ENCODE results near the gene SYTL3. TPM values are rescaled to one million over a fixed set of nuclear protein-coding genes. Genes with fewer than 3 reads are reported as not detected.

SYTL3 gene
- total RNA-seq, 1 experiment from 2014 or later = 0.28 TPM

DNA sequence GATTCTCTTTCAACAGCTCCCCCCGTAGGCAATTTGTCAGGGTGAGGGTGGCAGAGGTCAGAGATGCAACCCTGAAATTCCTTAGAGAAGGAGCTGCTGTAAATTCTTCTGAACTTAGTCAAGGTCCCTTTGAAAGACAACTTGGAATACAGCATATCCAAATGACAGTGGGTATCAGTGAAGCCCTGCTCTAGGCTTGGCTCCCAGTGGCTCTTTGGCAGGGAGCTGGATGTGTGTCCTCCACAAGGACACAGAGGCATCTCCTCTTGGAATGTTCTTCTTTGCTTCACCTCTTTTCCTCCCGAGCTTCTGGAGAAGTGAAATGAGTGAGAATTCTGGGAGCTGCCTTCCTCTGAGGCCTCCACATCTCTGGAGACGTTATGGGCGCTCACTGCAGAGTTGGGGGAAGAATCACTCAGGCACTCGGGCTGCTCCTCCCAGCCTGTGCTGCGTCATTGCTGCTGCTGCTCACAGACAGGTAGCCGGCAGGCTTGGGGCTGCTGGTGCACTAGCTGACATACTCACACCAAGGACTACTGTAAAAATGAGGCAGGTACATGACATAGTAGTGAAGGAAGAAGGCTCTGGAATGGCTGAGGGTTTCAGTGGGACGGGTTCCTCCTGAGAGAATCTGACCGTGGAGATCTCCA is 39.4 kb upstream of the SYTL3 start:
- Mint-ChIP-seq H3K9me3 (peaks cover 8% of the 10 kb centered on the region), H3K27ac (peak overlapping the region; percentile 74), H3K4me1 (peaks cover 18% of the 10 kb centered on the region), H3K4me3 (no peak overlapping the region), H3K36me3 (peaks cover 70% of the 10 kb centered on the region), H3K27me3 (ENCODE audit: low read depth) (no peaks in the 10 kb centered on the region; the same call in 1 of the 2 replicates)
- DNase-seq (ENCODE audit: low spot score) = no peak
- ChIA-PET CTCF (interaction anchor here (0.6 to 1.7 kb wide), 2 partner anchors 50 to 397 kb away, joined by 3 to 4 read pairs; no protein-coding TSS in a partner anchor), POLR2A (interaction anchor here (0.9 kb wide), 1 partner anchor 361 kb away, joined by 3 read pairs; no protein-coding TSS in a partner anchor)
- no peak for ATAC-seq
- no peak for TF ChIP-seq ZNF138 (CRISPR knock-in tag; conservative IDR thresholded peaks at IDR 0.05)
- TF ChIP-seq EMX1 (CRISPR knock-in tag; IDR thresholded peaks at IDR 0.05) = no peak
- no peak for TF ChIP-seq GRHL2 (CRISPR knock-in tag; IDR thresholded peaks at IDR 0.05; ENCODE audit: insufficient replicate concordance, severe bottlenecking)
- TF ChIP-seq ZNF425 (CRISPR knock-in tag; conservative IDR thresholded peaks at IDR 0.05) = no peak
- no peak for TF ChIP-seq ZNF232 (CRISPR knock-in tag; IDR thresholded peaks at IDR 0.05)
- no peak for TF ChIP-seq ARID4B (CRISPR knock-in tag; IDR thresholded peaks at IDR 0.05; ENCODE audit: borderline replicate concordance)
- TF ChIP-seq ZNF396 (CRISPR knock-in tag; IDR thresholded peaks at IDR 0.05; ENCODE audit: borderline replicate concordance) = no peak
- no peak for TF ChIP-seq RORB (CRISPR knock-in tag; IDR thresholded peaks at IDR 0.05)

- H3K27ac Mint-ChIP-seq = peak overlapping the region; percentile 74
- ATAC-seq (peak; percentile 8; the same call in 1 of the 2 replicates), DNase-seq (ENCODE audit: low spot score) (no peak)
- ChIA-PET POLR2A (interaction anchor here (0.9 kb wide), 1 partner anchor 360 kb away, joined by 3 read pairs; no protein-coding TSS in a partner anchor), CTCF (interaction anchor here (1.0 to 1.7 kb wide), 3 partner anchors 49 to 467 kb away, joined by 3 to 4 read pairs (median 3); no protein-coding TSS in a partner anchor)
- no peak for TF ChIP-seq ESRRA (CRISPR knock-in tag; IDR thresholded peaks at IDR 0.05; ENCODE audit: borderline replicate concordance)
- no peak for TF ChIP-seq CREM (CRISPR knock-in tag; IDR thresholded peaks at IDR 0.05)
- TF ChIP-seq ZNF416 (CRISPR knock-in tag; IDR thresholded peaks at IDR 0.05) = no peak
- TF ChIP-seq ZNF396 (CRISPR knock-in tag; IDR thresholded peaks at IDR 0.05; ENCODE audit: borderline replicate concordance) = no peak
- TF ChIP-seq, protein P1, sequence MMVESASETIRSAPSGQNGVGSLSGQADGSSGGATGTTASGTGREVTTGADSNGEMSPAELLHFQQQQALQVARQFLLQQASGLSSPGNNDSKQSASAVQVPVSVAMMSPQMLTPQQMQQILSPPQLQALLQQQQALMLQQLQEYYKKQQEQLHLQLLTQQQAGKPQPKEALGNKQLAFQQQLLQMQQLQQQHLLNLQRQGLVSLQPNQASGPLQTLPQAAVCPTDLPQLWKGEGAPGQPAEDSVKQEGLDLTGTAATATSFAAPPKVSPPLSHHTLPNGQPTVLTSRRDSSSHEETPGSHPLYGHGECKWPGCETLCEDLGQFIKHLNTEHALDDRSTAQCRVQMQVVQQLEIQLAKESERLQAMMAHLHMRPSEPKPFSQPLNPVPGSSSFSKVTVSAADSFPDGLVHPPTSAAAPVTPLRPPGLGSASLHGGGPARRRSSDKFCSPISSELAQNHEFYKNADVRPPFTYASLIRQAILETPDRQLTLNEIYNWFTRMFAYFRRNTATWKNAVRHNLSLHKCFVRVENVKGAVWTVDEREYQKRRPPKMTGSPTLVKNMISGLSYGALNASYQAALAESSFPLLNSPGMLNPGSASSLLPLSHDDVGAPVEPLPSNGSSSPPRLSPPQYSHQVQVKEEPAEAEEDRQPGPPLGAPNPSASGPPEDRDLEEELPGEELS (CRISPR knock-in tag; IDR thresholded peaks at IDR 0.05) = no peak
- TF ChIP-seq EMX1 (CRISPR knock-in tag; IDR thresholded peaks at IDR 0.05) = no peak
- no peak for TF ChIP-seq ZBTB21 (CRISPR knock-in tag; IDR thresholded peaks at IDR 0.05; ENCODE audit: borderline replicate concordance)
- TF ChIP-seq, protein P2, sequence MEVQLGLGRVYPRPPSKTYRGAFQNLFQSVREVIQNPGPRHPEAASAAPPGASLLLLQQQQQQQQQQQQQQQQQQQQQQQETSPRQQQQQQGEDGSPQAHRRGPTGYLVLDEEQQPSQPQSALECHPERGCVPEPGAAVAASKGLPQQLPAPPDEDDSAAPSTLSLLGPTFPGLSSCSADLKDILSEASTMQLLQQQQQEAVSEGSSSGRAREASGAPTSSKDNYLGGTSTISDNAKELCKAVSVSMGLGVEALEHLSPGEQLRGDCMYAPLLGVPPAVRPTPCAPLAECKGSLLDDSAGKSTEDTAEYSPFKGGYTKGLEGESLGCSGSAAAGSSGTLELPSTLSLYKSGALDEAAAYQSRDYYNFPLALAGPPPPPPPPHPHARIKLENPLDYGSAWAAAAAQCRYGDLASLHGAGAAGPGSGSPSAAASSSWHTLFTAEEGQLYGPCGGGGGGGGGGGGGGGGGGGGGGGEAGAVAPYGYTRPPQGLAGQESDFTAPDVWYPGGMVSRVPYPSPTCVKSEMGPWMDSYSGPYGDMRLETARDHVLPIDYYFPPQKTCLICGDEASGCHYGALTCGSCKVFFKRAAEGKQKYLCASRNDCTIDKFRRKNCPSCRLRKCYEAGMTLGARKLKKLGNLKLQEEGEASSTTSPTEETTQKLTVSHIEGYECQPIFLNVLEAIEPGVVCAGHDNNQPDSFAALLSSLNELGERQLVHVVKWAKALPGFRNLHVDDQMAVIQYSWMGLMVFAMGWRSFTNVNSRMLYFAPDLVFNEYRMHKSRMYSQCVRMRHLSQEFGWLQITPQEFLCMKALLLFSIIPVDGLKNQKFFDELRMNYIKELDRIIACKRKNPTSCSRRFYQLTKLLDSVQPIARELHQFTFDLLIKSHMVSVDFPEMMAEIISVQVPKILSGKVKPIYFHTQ (CRISPR knock-in tag; IDR thresholded peaks at IDR 0.05) = no peak
- H3K4me1 Mint-ChIP-seq = peaks cover 18% of the 10 kb centered on the region
- H3K9me3 Mint-ChIP-seq = peaks cover 8% of the 10 kb centered on the region
- no peak overlapping the region for H3K4me3 Mint-ChIP-seq
- no peaks in the 10 kb centered on the region; the same call in 1 of the 2 replicates for H3K27me3 Mint-ChIP-seq (ENCODE audit: low read depth)
- H3K36me3 Mint-ChIP-seq = peaks cover 70% of the 10 kb centered on the region
Measured at GRCh38 chr6:158611039-158611438, 38.8 kb upstream of the SYTL3 start.

Measured in WTC11 (cell line).